ENCODE measurements around the gene ITPR1. TPM values are rescaled to one million over a fixed set of nuclear protein-coding genes. Genes with fewer than 3 reads are reported as not detected.

The ITPR1 gene
- total RNA-seq, 2 donors from 2014 or later = 5.9 TPM

DNA sequence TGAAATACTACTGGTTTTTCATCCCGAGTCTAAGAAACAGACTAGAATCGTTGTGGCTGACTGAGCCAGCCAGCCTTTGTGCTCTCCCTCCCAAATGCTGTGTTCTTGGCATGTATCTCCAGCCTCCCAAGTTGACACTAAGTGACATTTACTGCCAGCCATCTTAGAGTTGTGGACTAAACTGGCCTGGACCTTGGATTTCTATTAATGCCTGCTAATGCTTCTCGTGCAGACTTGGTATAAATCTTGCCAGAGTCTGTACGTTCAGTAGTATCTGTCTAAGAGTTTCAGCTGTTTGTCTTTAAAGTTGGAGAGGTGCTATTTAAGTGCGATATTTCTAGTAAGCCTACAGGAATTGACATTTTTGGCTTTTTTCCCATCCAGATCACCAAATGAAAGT is 319.4 kb downstream of the ITPR1 start:
- no peak overlapping the region for H3K27ac Mint-ChIP-seq
- Histone ChIP-seq H3K9me3 (ENCODE audit: control insufficient read depth, low read length) (peaks cover 19% of the 10 kb centered on the region), H3K36me3 (ENCODE audit: control insufficient read depth, insufficient read depth, low read length) (peaks cover 2% of the 10 kb centered on the region), H3K27me3 (ENCODE audit: control insufficient read depth, insufficient read depth, low read length, poor library complexity, severe bottlenecking) (no peaks in the 10 kb centered on the region), H3K4me1 (ENCODE audit: control insufficient read depth, insufficient read depth, low read length) (no peaks in the 10 kb centered on the region), H3K9ac (ENCODE audit: extremely low read depth, low read length, poor library complexity, severe bottlenecking) (no peak overlapping the region), H3K4me3 (ENCODE audit: low read length) (no peak overlapping the region), H3K27ac (ENCODE audit: low read depth, low read length) (no peak overlapping the region)
- peaks cover 11% of the 10 kb centered on the region for H3K36me3 Mint-ChIP-seq (ENCODE audit: low read depth)
- peaks cover 15% of the 10 kb centered on the region for H3K9me3 Mint-ChIP-seq
- no peak for DNase-seq
- TF ChIP-seq CTCF (conservative IDR thresholded peaks at IDR 0.05) = no peak
- peaks cover 2% of the 10 kb centered on the region for H3K4me1 Mint-ChIP-seq
- 94 to 98% methylated on average over 5 of the region's 5 CpGs for WGBS, 2 experiments (ENCODE audit: insufficient coverage in 1 of 2, insufficient read length in 1 of 2)
- H3K4me3 Mint-ChIP-seq = no peak overlapping the region
- H3K27me3 Mint-ChIP-seq (ENCODE audit: insufficient read depth) = peaks cover 13% of the 10 kb centered on the region

- Histone ChIP-seq H3K9me3 (ENCODE audit: control insufficient read depth, low read length) (peaks cover 27% of the 10 kb centered on the region), H3K9ac (ENCODE audit: extremely low read depth, low read length, poor library complexity, severe bottlenecking) (no peak overlapping the region), H3K4me3 (ENCODE audit: low read length) (no peak overlapping the region), H3K27me3 (ENCODE audit: control insufficient read depth, insufficient read depth, low read length, poor library complexity, severe bottlenecking) (no peaks in the 10 kb centered on the region), H3K27ac (ENCODE audit: low read depth, low read length) (no peak overlapping the region), H3K36me3 (ENCODE audit: control insufficient read depth, insufficient read depth, low read length) (peaks cover 5% of the 10 kb centered on the region), H3K4me1 (ENCODE audit: control insufficient read depth, insufficient read depth, low read length) (peaks cover 3% of the 10 kb centered on the region)
- no peak for DNase-seq
- Mint-ChIP-seq H3K9me3 (peaks cover 27% of the 10 kb centered on the region), H3K4me1 (peaks cover 5% of the 10 kb centered on the region), H3K27me3 (ENCODE audit: insufficient read depth) (peaks cover 16% of the 10 kb centered on the region), H3K36me3 (ENCODE audit: low read depth) (peaks cover 19% of the 10 kb centered on the region), H3K4me3 (no peak overlapping the region), H3K27ac (no peak overlapping the region)
- no peak for TF ChIP-seq CTCF (conservative IDR thresholded peaks at IDR 0.05)
- WGBS, 2 experiments (ENCODE audit: insufficient coverage in 1 of 2, insufficient read length in 1 of 2) = 94% methylated on average over 6 of the region's 6 CpGs
These were observed 320.8 kb downstream of the ITPR1 start for GRCh38 chr3:4813909-4814304.

DNA sequence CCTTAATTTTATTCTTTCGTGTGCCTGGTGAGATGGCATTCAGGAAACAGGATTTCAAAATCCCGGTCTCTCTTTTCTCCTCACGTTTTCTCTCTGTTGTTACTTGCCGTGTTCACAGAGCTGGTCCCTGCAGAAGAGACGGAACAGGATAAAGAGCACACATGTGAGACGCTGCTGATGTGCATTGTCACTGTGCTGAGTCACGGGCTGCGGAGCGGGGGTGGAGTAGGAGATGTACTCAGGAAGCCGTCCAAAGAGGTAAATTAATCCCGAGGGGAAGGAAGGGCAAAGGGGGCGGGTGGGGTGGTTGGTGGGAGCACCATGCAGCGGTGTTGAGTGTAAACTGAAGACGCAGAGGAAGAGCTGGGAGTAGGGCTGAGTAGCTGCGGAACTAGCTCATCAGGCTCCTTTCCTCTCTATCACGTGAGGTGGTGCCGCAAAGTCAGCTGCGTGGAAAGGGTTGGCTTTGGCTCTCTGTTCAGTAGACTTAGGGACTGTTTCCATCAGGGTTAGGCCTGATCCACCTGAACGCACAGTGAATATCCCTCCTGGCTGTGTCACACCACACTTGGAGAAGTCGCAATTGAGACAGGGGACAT is 321.3 kb downstream of the ITPR1 start:
- Histone ChIP-seq H3K4me3 (ENCODE audit: low read length) (no peak overlapping the region), H3K36me3 (ENCODE audit: control insufficient read depth, insufficient read depth, low read length) (peaks cover 5% of the 10 kb centered on the region), H3K27me3 (ENCODE audit: control insufficient read depth, insufficient read depth, low read length, poor library complexity, severe bottlenecking) (no peaks in the 10 kb centered on the region), H3K4me1 (ENCODE audit: control insufficient read depth, insufficient read depth, low read length) (peaks cover 8% of the 10 kb centered on the region), H3K9me3 (ENCODE audit: control insufficient read depth, low read length) (peaks cover 27% of the 10 kb centered on the region), H3K9ac (ENCODE audit: extremely low read depth, low read length, poor library complexity, severe bottlenecking) (no peak overlapping the region), H3K27ac (ENCODE audit: low read depth, low read length) (no peak overlapping the region)
- Mint-ChIP-seq H3K27me3 (ENCODE audit: insufficient read depth) (peaks cover 16% of the 10 kb centered on the region), H3K36me3 (ENCODE audit: low read depth) (peaks cover 19% of the 10 kb centered on the region), H3K9me3 (peaks cover 27% of the 10 kb centered on the region), H3K27ac (no peak overlapping the region), H3K4me3 (no peak overlapping the region), H3K4me1 (peaks cover 7% of the 10 kb centered on the region)
- no peak for TF ChIP-seq CTCF (conservative IDR thresholded peaks at IDR 0.05)
- no peak for DNase-seq
- 91 to 96% methylated on average over 16 to 20 of the region's 20 CpGs for WGBS, 2 experiments (ENCODE audit: insufficient coverage in 1 of 2, insufficient read length in 1 of 2)
